H1 (cell line): ENCODE data around the gene TMC6. TPM values are rescaled to one million over a fixed set of nuclear protein-coding genes. Genes with fewer than 3 reads are reported as not detected.

ENCODE experiments used
- CTCF ChIA-PET: fragments of 300-600 bp; sonication (Branson Sonifier 250); formaldehyde crosslinking; loops from one replicate; lab custom pipeline; 2021; ENCODE audit not compliant: partially characterized antibody; lab: Charles Lee
- POLR2A ChIA-PET: fragments of 300-600 bp; sonication (Branson Sonifier 250); formaldehyde crosslinking; loops from one replicate; lab custom pipeline; 2021; ENCODE audit warnings: inconsistent platforms; ENCODE audit not compliant: partially characterized antibody; lab: Charles Lee
- DNase-seq, 2 experiments: peaks; one replicate each; pipeline versions ENCODE4 v3.0.0 to v3.0.0-alpha.2; 2010 to 2022; ENCODE audit warnings: low spot score in 2 of 2, low read depth in 1 of 2, mixed read lengths in 1 of 2
- FAIRE-seq: peaks from 2 replicates; lab custom pipeline; 2011; peaks lifted over from hg19 to GRCh38; lab: Jason Lieb, UNC
- H2AFZ ChIP-seq: 2 replicates; pipeline ENCODE4 v1.8.1; 2012; ENCODE audit warnings: low read length, inconsistent platforms
- H2AK5ac ChIP-seq: 2 replicates; pipeline ENCODE4 v1.6.1; 2013; ENCODE audit warnings: low read depth, low read length
- H2BK120ac ChIP-seq: replicated peaks from 2 replicates; pipeline ENCODE3; 2013; ENCODE audit warnings: low read depth, low read length, inconsistent platforms
- H2BK12ac ChIP-seq: 2 replicates; pipeline ENCODE4 v1.6.1; 2013; ENCODE audit warnings: low read depth, low read length
- H2BK15ac ChIP-seq: 2 replicates; pipeline ENCODE4 v1.6.1; 2013; ENCODE audit warnings: low read length
- H2BK20ac ChIP-seq: 2 replicates; pipeline ENCODE4 v1.6.1; 2013; ENCODE audit warnings: low read length
- H2BK5ac ChIP-seq: 2 replicates; pipeline ENCODE4 v1.6.1; 2013; ENCODE audit warnings: low read depth, low read length
- H3K14ac ChIP-seq: 2 replicates; pipeline ENCODE4 v1.6.1; 2013; ENCODE audit warnings: inconsistent platforms; ENCODE audit not compliant: insufficient read length
- H3K18ac ChIP-seq: 2 replicates; pipeline ENCODE4 v1.6.1; 2013; ENCODE audit warnings: low read length; ENCODE audit errors: extremely low read depth
- H3K23ac ChIP-seq: 2 replicates; pipeline ENCODE4 v1.6.1; 2013; ENCODE audit warnings: inconsistent platforms; ENCODE audit not compliant: insufficient read length
- H3K23me2 ChIP-seq: 2 replicates; pipeline ENCODE4 v1.6.1; 2013; ENCODE audit warnings: low read depth, low read length
- H3K27ac ChIP-seq: 2 replicates; pipeline ENCODE4 v1.6.1; 2011; ENCODE audit warnings: low read depth, low read length, inconsistent platforms
- H3K27me3 ChIP-seq, 4 experiments: replicated peaks in 1 of 4; 1 replicate in 1 of 4; 2 replicates in 3 of 4; pipeline versions ENCODE4 v1.6.1 to v1.8.1; 2011 to 2013; ENCODE audit warnings: low read length in 3 of 4, mild to moderate bottlenecking in 3 of 4, inconsistent platforms in 2 of 4, mixed read lengths in 2 of 4, moderate library complexity in 1 of 4; ENCODE audit not compliant: control insufficient read depth in 3 of 4, insufficient read depth in 3 of 4; ENCODE audit errors: extremely low read depth in 1 of 4
- H3K36me3 ChIP-seq, 4 experiments: 2 replicates each; pipeline versions ENCODE4 v1.6.1 to v1.8.1; 2011 to 2013; ENCODE audit warnings: mild to moderate bottlenecking in 4 of 4, low read length in 3 of 4, moderate library complexity in 2 of 4, control low read depth in 1 of 4, inconsistent platforms in 1 of 4; ENCODE audit not compliant: insufficient read depth in 4 of 4, control insufficient read depth in 2 of 4
- H3K4ac ChIP-seq: replicated peaks from 2 replicates; pipeline ENCODE3; 2013; ENCODE audit warnings: low read length, low read depth, mixed read lengths, inconsistent platforms; ENCODE audit not compliant: insufficient read length
- H3K4me1 ChIP-seq, 4 experiments: replicated peaks in 1 of 4; 1 replicate in 1 of 4; 2 replicates in 3 of 4; pipeline versions ENCODE4 v1.6.1 to v1.8.1; 2011 to 2013; ENCODE audit warnings: low read length in 3 of 4, inconsistent platforms in 2 of 4, mixed read lengths in 1 of 4; ENCODE audit not compliant: insufficient read depth in 4 of 4, control insufficient read depth in 3 of 4
- H3K4me2 ChIP-seq, 2 experiments: 2 replicates each; pipeline versions ENCODE4 v1.6.1 to v1.8.1; 2011 to 2013; ENCODE audit warnings: low read depth in 2 of 2, low read length in 2 of 2, control low read depth in 1 of 2, inconsistent platforms in 1 of 2, mild to moderate bottlenecking in 1 of 2; ENCODE audit not compliant: insufficient read depth in 1 of 2
- H3K4me3 ChIP-seq, 4 experiments: fragments of 200-600, 300-600 bp in 1 of 4; sonication (generic), shearing (Covaris generic), sonication (Bioruptor Twin) in 1 of 4; 2 replicates each; pipeline versions ENCODE4 v1.5.1 to v1.8.1; 2011 to 2016; ENCODE audit warnings: low read length in 4 of 4, low read depth in 3 of 4, control low read depth in 2 of 4, inconsistent platforms in 2 of 4, mild to moderate bottlenecking in 2 of 4, mixed read lengths in 1 of 4, moderate library complexity in 1 of 4; ENCODE audit not compliant: insufficient read depth in 2 of 4; ENCODE audit errors: extremely low read depth in 1 of 4
- H3K56ac ChIP-seq: replicated peaks from 2 replicates; pipeline ENCODE3; 2013; ENCODE audit warnings: low read depth, mild to moderate bottlenecking, mixed read lengths, low read length, inconsistent platforms; ENCODE audit not compliant: insufficient read length
- H3K79me1 ChIP-seq: 2 replicates; pipeline ENCODE4 v1.6.1; 2013; ENCODE audit warnings: low read depth, low read length, control low read depth
- H3K79me2 ChIP-seq, 2 experiments: 2 replicates each; pipeline versions ENCODE4 v1.6.1 to v1.8.1; 2012 to 2013; ENCODE audit warnings: low read length in 2 of 2, mild to moderate bottlenecking in 2 of 2, inconsistent platforms in 1 of 2; ENCODE audit not compliant: insufficient read depth in 2 of 2, control insufficient read depth in 1 of 2
- H3K9ac ChIP-seq, 4 experiments: replicated peaks in 1 of 4; 1 replicate in 1 of 4; 2 replicates in 3 of 4; pipeline versions ENCODE4 v1.6.1 to v1.8.1; 2011 to 2013; ENCODE audit warnings: low read depth in 3 of 4, low read length in 3 of 4, control low read depth in 2 of 4, mild to moderate bottlenecking in 2 of 4, moderate library complexity in 2 of 4, inconsistent platforms in 1 of 4; ENCODE audit errors: extremely low read depth in 1 of 4
- H3K9me3 ChIP-seq, 2 experiments: 2 replicates each; pipeline versions ENCODE4 v1.6.1 to v1.8.1; 2012 to 2013; ENCODE audit warnings: mild to moderate bottlenecking in 2 of 2, moderate library complexity in 2 of 2, control low read depth in 1 of 2, inconsistent platforms in 1 of 2, low read depth in 1 of 2, low read length in 1 of 2, mixed read lengths in 1 of 2; ENCODE audit not compliant: insufficient read depth in 2 of 2
- H4K20me1 ChIP-seq, 2 experiments: replicated peaks in 1 of 2; 2 replicates each; pipeline versions ENCODE3 to v1.8.1; 2011 to 2013; ENCODE audit warnings: inconsistent platforms in 2 of 2, low read length in 2 of 2, mild to moderate bottlenecking in 1 of 2; ENCODE audit not compliant: insufficient read depth in 2 of 2, control insufficient read depth in 1 of 2
- H4K5ac ChIP-seq: 2 replicates; pipeline ENCODE4 v1.6.1; 2013; ENCODE audit warnings: low read length, low read depth, mixed read lengths, inconsistent platforms; ENCODE audit not compliant: insufficient read length
- H4K8ac ChIP-seq: 2 replicates; pipeline ENCODE4 v1.8.0; 2013; ENCODE audit warnings: mild to moderate bottlenecking, moderate library complexity, low read length, inconsistent platforms; ENCODE audit not compliant: insufficient read depth; ENCODE audit errors: extremely low read depth
- H4K91ac ChIP-seq: replicated peaks from 2 replicates; pipeline ENCODE3; 2013; ENCODE audit warnings: low read length, mixed read lengths, inconsistent platforms; ENCODE audit not compliant: insufficient read length
- ATF3 ChIP-seq: IDR thresholded peaks from 2 replicates; pipeline ENCODE4 v1.6.1; 2011; ENCODE audit warnings: low read depth, mild to moderate bottlenecking, low read length; ENCODE audit not compliant: insufficient read depth
- CHD1 ChIP-seq: IDR thresholded peaks from 2 replicates; pipeline ENCODE4 v1.6.1; 2012; ENCODE audit warnings: low read depth, low read length, improper control_type of control experiment
- CREB1 ChIP-seq: IDR thresholded peaks from 2 replicates; pipeline ENCODE4 v1.6.1; 2012; ENCODE audit warnings: inconsistent platforms
- GTF2F1 ChIP-seq: IDR thresholded peaks from 2 replicates; pipeline ENCODE4 v1.6.1; 2012; ENCODE audit warnings: low read depth, low read length, improper control_type of control experiment, borderline replicate concordance
- KDM1A ChIP-seq: fragments of 200-600, 300-600 bp; sonication (generic); IDR thresholded peaks from 2 replicates; pipeline ENCODE4 v1.7.1; 2016; ENCODE audit warnings: mild to moderate bottlenecking, low read length, borderline replicate concordance
- KDM5A ChIP-seq: fragments of 200-600 bp; IDR thresholded peaks from 2 replicates; pipeline ENCODE4 v1.7.1; 2012; ENCODE audit warnings: mild to moderate bottlenecking, low read length, inconsistent platforms, mixed read lengths
- PHF8 ChIP-seq: fragments of 200-600 bp; sonication (generic); conservative IDR thresholded peaks from 2 replicates; pipeline ENCODE4 v1.7.1; 2012; ENCODE audit warnings: low read depth, mild to moderate bottlenecking, inconsistent platforms, low read length, moderate library complexity
- POLR2A ChIP-seq, 2 experiments: IDR thresholded peaks; 1 replicate in 1 of 2; 2 replicates in 1 of 2; pipeline ENCODE4 v1.6.1; 2011; ENCODE audit warnings: low read depth in 2 of 2, low read length in 2 of 2, mild to moderate bottlenecking in 2 of 2; ENCODE audit errors: control extremely low read depth in 1 of 2
- POU5F1 ChIP-seq: IDR thresholded peaks from 2 replicates; pipeline ENCODE4 v1.6.1; 2011; ENCODE audit warnings: low read depth, mild to moderate bottlenecking, low read length, moderate library complexity
- RBBP5 ChIP-seq: IDR thresholded peaks from 2 replicates; pipeline ENCODE4 v1.7.1; 2012; ENCODE audit warnings: low read depth, mild to moderate bottlenecking, inconsistent platforms, low read length, moderate library complexity, borderline replicate concordance
- SIX5 ChIP-seq: IDR thresholded peaks from 2 replicates; pipeline ENCODE4 v1.6.1; 2011; ENCODE audit warnings: mild to moderate bottlenecking, low read depth, low read length
- SP2 ChIP-seq: IDR thresholded peaks from 2 replicates; pipeline ENCODE4 v1.6.1; 2012; ENCODE audit warnings: mild to moderate bottlenecking, low read length, inconsistent platforms
- SRF ChIP-seq: IDR thresholded peaks from 2 replicates; pipeline ENCODE4 v1.6.1; 2011; ENCODE audit warnings: mild to moderate bottlenecking, low read depth, low read length, moderate library complexity
- TAF1 ChIP-seq: IDR thresholded peaks from 2 replicates; pipeline ENCODE4 v1.6.1; 2011; ENCODE audit warnings: mild to moderate bottlenecking, low read depth, low read length
- TBP ChIP-seq: IDR thresholded peaks from 2 replicates; pipeline ENCODE4 v1.6.1; 2011; ENCODE audit warnings: low read depth, low read length, improper control_type of control experiment
- WGBS, 2 experiments: shearing (Covaris generic) in 1 of 2; methylation state at CpG; one replicate each; pipeline versions ENCODE4 v1.1.6 to v1.1.7; 2013 to 2015; ENCODE audit warnings: low lambda C conversion rate in 2 of 2, mixed read lengths in 2 of 2, inconsistent platforms in 1 of 2, low coverage in 1 of 2, missing lambda C conversion rate in 1 of 2; ENCODE audit not compliant: insufficient replicate concordance in 2 of 2, insufficient coverage in 1 of 2, insufficient read length in 1 of 2; ENCODE audit errors: extremely low coverage in 1 of 2, missing lambda C conversion rate in 1 of 2; 5-methylcytosine and 5-hydroxymethylcytosine counted together
- polyA plus RNA-seq, 7 experiments: library from polyadenylated mRNA; depleted of rRNA in 3 of 7; stranded (reverse) in 5 of 7; unstranded in 2 of 7; fragments of >200 nt in 5 of 7; fragments of 200-250 nt in 2 of 7; gene quantifications; 1 replicate in 5 of 7; 2 replicates in 1 of 7; 4 replicates in 1 of 7; pipeline versions ENCODE4 v1.2.1 to v1.2.3, GENCODE V29; 2011 to 2013; ENCODE audit warnings: missing spikeins in 2 of 7, mixed read lengths in 2 of 7
- total RNA-seq: library from RNA; stranded (reverse); fragmentation: NEBNext Ultra II Directional; extraction: Animal tissue kit (Norgen Biotek cat#: 25700); gene quantifications from 2 replicates; pipeline ENCODE4 v1.2.1, GENCODE V29; 2021

Gene TMC6
- total and polyA plus RNA-seq, 2 of the 8 experiments (the other 6 are each of a cell fraction or from before 2014, with no cell fraction given): 39.4 to 77.6 TPM

GRCh38 chr17:78118801-78119241 is 9.7 kb downstream of the TMC6 start:
- Histone ChIP-seq H4K5ac (no peak overlapping the region), H3K18ac (no peak overlapping the region), H3K9me3 (no peaks in the 10 kb centered on the region), H3K14ac (no peak overlapping the region), H3K36me3 (peaks cover 2 to 17% (median 9%) of the 10 kb centered on the region in 4 experiments; a peak in 5 of 8 replicates), H3K79me2 (no peaks in the 10 kb centered on the region), H3K4ac (no peak overlapping the region), H3K27me3 (no peaks in the 10 kb centered on the region), H2BK20ac (no peak overlapping the region), H2BK120ac (no peak overlapping the region), H4K8ac (no peak overlapping the region; the same call in 1 of the 2 replicates), H2AK5ac (no peak overlapping the region), H3K9ac (no peak overlapping the region), H3K23me2 (peaks cover 7% of the 10 kb centered on the region; the same call in 1 of the 2 replicates), H3K4me1 (no peaks in the 10 kb centered on the region), H2BK12ac (no peak overlapping the region), H3K56ac (no peak overlapping the region), H3K23ac (no peak overlapping the region), H3K27ac (no peak overlapping the region), H4K20me1 (peaks cover 2 to 18% of the 10 kb centered on the region in 2 experiments), H2BK15ac (no peak overlapping the region), H3K4me2 (no peak overlapping the region), H3K79me1 (peaks cover 3% of the 10 kb centered on the region), H2BK5ac (no peak overlapping the region), H4K91ac (no peak overlapping the region), H3K4me3 (no peak overlapping the region), H2AFZ (no peak overlapping the region)
- CTCF ChIA-PET: interaction anchor here (0.9 to 11.4 kb wide), 8 partner anchors 10 to 132 kb away, joined by 3 to 122 read pairs (median 4); partner anchors contain the start of genes TMC6 and TMC8
- POLR2A ChIA-PET: interaction anchor here (1.6 kb wide), 1 partner anchor 19 kb away, joined by 4 read pairs; no protein-coding TSS in a partner anchor
- WGBS, 2 experiments: 94% methylated on average over 7 of the region's 14 CpGs; no CpG with 5 or more reads in 1 of the 2 experiments
- no peak for TF ChIP-seq CREB1
- no peak for TF ChIP-seq GTF2F1
- no peak for TF ChIP-seq SIX5
- no peak for TF ChIP-seq TBP
- no peak for TF ChIP-seq CHD1
- TF ChIP-seq SRF: no peak
- TF ChIP-seq KDM5A: no peak
- TF ChIP-seq SP2: no peak
- no peak for TF ChIP-seq POLR2A (IDR thresholded peaks at IDR 0.05; ENCODE audit: control extremely low read depth in 1 of 2, low read depth in 2 of 2, low read length in 2 of 2)
- TF ChIP-seq RBBP5: no peak
- no peak for TF ChIP-seq KDM1A
- TF ChIP-seq TAF1: no peak
- no peak for TF ChIP-seq ATF3
- no peak for TF ChIP-seq POU5F1
- no peak for TF ChIP-seq PHF8
- FAIRE-seq: no peak
- DNase-seq: no peak
